ENCODE data around the gene CNR2.
"Not testable (repeated sequence)": the region's sequence is repeated elsewhere in the genome, so short reads cannot be mapped to it uniquely, and the experiment has no call there.

Gene CNR2

GRCh38 chr1:23853124-23853523 is 60.0 kb downstream of the CNR2 start:
- DNase-seq; intact Hi-C loops (cut with DNase I): not testable (repeated sequence)

- intact Hi-C loops (cut with DNase I); DNase-seq: not testable (repeated sequence)
Measured at GRCh38 chr1:23851406-23851805, 61.8 kb downstream of the CNR2 start.

GRCh38 chr1:23848673-23849616 is 64.2 kb downstream of the CNR2 start:
- intact Hi-C loops (cut with DNase I) = no loop called here
- peak in 21 of 42 donors; percentile 6 to 66 (median 30) for DNase-seq

GRCh38 chr1:23847482-23848095 is 65.6 kb downstream of the CNR2 start:
- DNase-seq; intact Hi-C loops (cut with DNase I): not testable (repeated sequence)

- DNase-seq = no peak
- intact Hi-C loops (cut with DNase I) = no loop called here
Measured at GRCh38 chr1:23845163-23845562, 68.0 kb downstream of the CNR2 start.

- no peak for DNase-seq
- intact Hi-C loops (cut with DNase I) = no loop called here
Measured at GRCh38 chr1:23843644-23844043, 69.5 kb downstream of the CNR2 start.

GRCh38 chr1:23838401-23838866 is 74.7 kb downstream of the CNR2 start:
- intact Hi-C loops (cut with DNase I) = no loop called here
- peak in 40 of 42 donors; percentile 19 to 80 (median 60) for DNase-seq

- intact Hi-C loops (cut with DNase I) = no loop called here
- no peak for DNase-seq
Measured at GRCh38 chr1:23837908-23838307, 75.3 kb downstream of the CNR2 start.

- DNase-seq = no peak
- intact Hi-C loops (cut with DNase I) = no loop called here
Measured at GRCh38 chr1:23836037-23836436, 77.1 kb downstream of the CNR2 start.

- intact Hi-C loops (cut with DNase I); DNase-seq: not testable (repeated sequence)
Measured at GRCh38 chr1:23834156-23834555, 79.0 kb downstream of the CNR2 start.

GRCh38 chr1:23827717-23828116 is 85.4 kb downstream of the CNR2 start:
- DNase-seq = no peak
- intact Hi-C loops (cut with DNase I) = loop anchor here (5.0 kb wide), 1 partner anchor 40 kb away; the partner anchor contains the start of gene FUCA1

- not testable (repeated sequence) for DNase-seq
- intact Hi-C loops (cut with DNase I) = loop anchor here (5.0 kb wide), 1 partner anchor 41 kb away; the partner anchor contains the start of gene FUCA1
Measured at GRCh38 chr1:23826590-23826989, 86.6 kb downstream of the CNR2 start.

- intact Hi-C loops (cut with DNase I) = loop anchor here (5.0 kb wide), 1 partner anchor 41 kb away; the partner anchor contains the start of gene FUCA1
- peak in 2 of 42 donors; percentile 12 to 20 for DNase-seq
Measured at GRCh38 chr1:23825762-23826522, 87.2 kb downstream of the CNR2 start.

- intact Hi-C loops (cut with DNase I) = loop anchor here (5.0 kb wide), 1 partner anchor 42 kb away; the partner anchor contains the start of gene FUCA1
- DNase-seq = peak; percentile 83 to 97 (median 93)
Measured at GRCh38 chr1:23825076-23825761, 87.9 kb downstream of the CNR2 start, which contains the start of gene HMGCL. TSS of gene HMGCL (minus strand) at chr1:23825429. CDS start at chr1:23825415, 14 bp downstream.

- intact Hi-C loops (cut with DNase I) = loop anchor here (5.0 kb wide), 1 partner anchor 43 kb away; the partner anchor contains the start of gene FUCA1
- DNase-seq = peak in 2 of 42 donors; percentile 4 to 18
Measured at GRCh38 chr1:23824711-23825075, 88.5 kb downstream of the CNR2 start.

- intact Hi-C loops (cut with DNase I) = no loop called here
- DNase-seq = no peak
Measured at GRCh38 chr1:23823767-23824166, 89.4 kb downstream of the CNR2 start.
